ENCODE data around the gene MAGI2. TPM values are rescaled to one million over a fixed set of nuclear protein-coding genes. Genes with fewer than 3 reads are reported as not detected.

MAGI2 gene
- total RNA-seq, 2 experiments from 2014 or later = 0.03 to 0.17 TPM

GRCh38 chr7:79298145-79298760, 155.2 kb downstream of the MAGI2 start:
- no peak for TF ChIP-seq EZH2phosphoT487 (IDR thresholded peaks at IDR 0.05; ENCODE audit: borderline replicate concordance, low read depth, low read length)
- peak; percentile 85 for TF ChIP-seq CTCF (conservative IDR thresholded peaks at IDR 0.05; ENCODE audit: low read length)
- Histone ChIP-seq H3K36me3 (ENCODE audit: insufficient read depth, low read length) (no peaks in the 10 kb centered on the region), H3K4me2 (ENCODE audit: low read length) (no peak overlapping the region), H3K4me1 (ENCODE audit: insufficient read depth, low read length, poor library complexity, severe bottlenecking) (no peaks in the 10 kb centered on the region), H3K9me2 (ENCODE audit: insufficient read depth, low read length) (no peaks in the 10 kb centered on the region), H3K27ac (ENCODE audit: low read depth, low read length, poor library complexity, severe bottlenecking) (no peak overlapping the region), H3K79me2 (ENCODE audit: insufficient read depth, low read depth, low read length) (no peaks in the 10 kb centered on the region), H4K20me1 (ENCODE audit: insufficient read depth, low read length) (no peaks in the 10 kb centered on the region), H2AFZ (ENCODE audit: low read length) (no peak overlapping the region), H3K4me3 (ENCODE audit: low read depth, low read length, poor library complexity, severe bottlenecking) (no peak overlapping the region), H3K9me3 (ENCODE audit: low read length) (no peaks in the 10 kb centered on the region)
- no TSS peak for BruUV-seq (replicated peaks)
- ChIA-PET POLR2A (interaction anchor here (0.6 kb wide), 3 partner anchors 10 to 697 kb away, joined by 3 to 4 read pairs (median 3); no protein-coding TSS in a partner anchor), CTCF (ENCODE audit: unreplicated experiment) (no interaction called here)
- intact Hi-C loops (cut with micrococcal nuclease; ENCODE audit: unreplicated experiment) = loop anchor here (10.0 kb wide), 1 partner anchor 717 kb away; no protein-coding TSS in a partner anchor
- peak; percentile 32 for DNase-seq (ENCODE audit: low spot score)

DNA sequence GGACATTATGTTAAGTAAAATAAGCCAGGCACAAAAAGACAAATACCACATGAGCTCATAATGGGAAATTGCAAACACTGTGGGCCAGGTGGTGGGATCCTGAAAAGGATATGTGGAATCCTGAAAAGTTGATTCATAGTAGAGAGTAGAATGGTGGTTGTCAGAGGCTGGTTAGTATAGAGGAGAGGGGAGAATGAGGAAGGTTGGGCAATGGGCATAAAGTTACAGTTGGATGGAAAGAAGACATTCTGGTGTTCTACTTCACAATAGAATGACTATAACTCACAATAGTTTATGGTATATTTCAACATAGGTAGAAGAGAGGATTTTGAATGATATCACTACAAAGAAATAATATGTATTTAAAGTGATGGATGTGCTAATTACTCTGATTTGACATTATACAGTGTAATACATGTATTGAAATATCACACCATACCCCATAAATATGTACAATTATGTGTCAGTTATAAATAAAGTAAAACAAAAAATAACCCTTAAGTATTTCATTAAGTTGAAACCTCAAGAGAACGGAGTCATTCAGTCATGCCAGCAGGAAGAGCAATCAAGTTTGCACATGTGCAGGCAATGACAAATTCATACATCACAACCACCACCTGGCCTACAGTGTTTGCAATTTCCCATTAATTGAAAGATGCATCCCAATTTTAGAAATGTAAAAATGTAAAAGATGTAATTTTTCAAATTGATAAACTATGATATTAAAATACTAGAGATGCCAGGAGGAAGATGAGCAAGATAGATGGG, 156.7 kb downstream of the MAGI2 start:
- TF ChIP-seq CTCF (conservative IDR thresholded peaks at IDR 0.05; ENCODE audit: low read length) (no peak), EZH2phosphoT487 (IDR thresholded peaks at IDR 0.05; ENCODE audit: borderline replicate concordance, low read depth, low read length) (no peak)
- Histone ChIP-seq H3K4me2 (ENCODE audit: low read length) (no peak overlapping the region), H3K4me3 (ENCODE audit: low read depth, low read length, poor library complexity, severe bottlenecking) (no peak overlapping the region), H3K9me3 (ENCODE audit: low read length) (no peaks in the 10 kb centered on the region), H3K27ac (ENCODE audit: low read depth, low read length, poor library complexity, severe bottlenecking) (no peak overlapping the region), H3K9me2 (ENCODE audit: insufficient read depth, low read length) (no peaks in the 10 kb centered on the region), H3K4me1 (ENCODE audit: insufficient read depth, low read length, poor library complexity, severe bottlenecking) (no peaks in the 10 kb centered on the region), H3K79me2 (ENCODE audit: insufficient read depth, low read depth, low read length) (no peaks in the 10 kb centered on the region), H2AFZ (ENCODE audit: low read length) (no peak overlapping the region), H3K36me3 (ENCODE audit: insufficient read depth, low read length) (no peaks in the 10 kb centered on the region), H4K20me1 (ENCODE audit: insufficient read depth, low read length) (no peaks in the 10 kb centered on the region)
- ChIA-PET POLR2A (interaction anchor here (0.5 kb wide), 1 partner anchor 33 kb away, joined by 5 read pairs; no protein-coding TSS in a partner anchor), CTCF (ENCODE audit: unreplicated experiment) (no interaction called here)
- DNase-seq (ENCODE audit: low spot score) = no peak
- intact Hi-C loops (cut with micrococcal nuclease; ENCODE audit: unreplicated experiment) = loop anchor here (10.0 kb wide), 1 partner anchor 718 kb away; no protein-coding TSS in a partner anchor
- BruUV-seq (replicated peaks) = no TSS peak
